MM.1S (cell line): ENCODE results near the gene IFIT1B.

Experiments used
- DNase-seq: peaks from one replicate; pipeline ENCODE4 v3.0.0-alpha.2; 2015
- H2AFZ ChIP-seq: fragments of 300-600 bp; sonication (generic); 2 replicates; pipeline ENCODE4 v1.6.0; 2016; ENCODE audit warnings: antibody characterized with exemption, low read length
- H3F3A ChIP-seq: fragments of 300-600 bp; sonication (generic); 2 replicates; pipeline ENCODE4 v1.6.1; 2016; ENCODE audit warnings: mild to moderate bottlenecking, antibody characterized with exemption, low read length, moderate library complexity, mixed read lengths; ENCODE audit not compliant: insufficient read depth
- H3K27ac ChIP-seq: fragments of 300-600 bp; sonication (generic); 2 replicates; pipeline ENCODE4 v1.5.1; 2016; ENCODE audit warnings: mild to moderate bottlenecking, low read length
- H3K27me3 ChIP-seq: fragments of 300-600 bp; sonication (generic); replicated peaks from 2 replicates; pipeline ENCODE4 v1.6.0; 2016; ENCODE audit warnings: low read length; ENCODE audit not compliant: insufficient read depth
- H3K36me3 ChIP-seq: fragments of 300-600 bp; sonication (generic); replicated peaks from 2 replicates; pipeline ENCODE4 v1.6.1; 2016; ENCODE audit warnings: mild to moderate bottlenecking, low read length, mixed read lengths; ENCODE audit not compliant: insufficient read depth
- H3K4me1 ChIP-seq: fragments of 300-600 bp; sonication (generic); 2 replicates; pipeline ENCODE4 v1.6.1; 2016; ENCODE audit warnings: low read length, mixed read lengths
- H3K4me2 ChIP-seq: fragments of 300-600 bp; sonication (generic); 2 replicates; pipeline ENCODE4 v1.6.0; 2016; ENCODE audit warnings: low read depth, low read length
- H3K4me3 ChIP-seq: fragments of 300-600 bp; sonication (generic); 2 replicates; pipeline ENCODE4 v1.5.1; 2016; ENCODE audit warnings: low read length, mixed read lengths
- H3K79me2 ChIP-seq: fragments of 300-600 bp; sonication (generic); 2 replicates; pipeline ENCODE4 v1.6.1; 2016; ENCODE audit warnings: mixed run types, low read length, mixed read lengths
- H3K9ac ChIP-seq: fragments of 300-600 bp; sonication (generic); 2 replicates; pipeline ENCODE4 v1.6.1; 2016; ENCODE audit warnings: low read length, mixed read lengths
- H3K9me2 ChIP-seq: fragments of 300-600 bp; sonication (generic); replicated peaks from 2 replicates; pipeline ENCODE4 v1.6.1; 2016; ENCODE audit warnings: mild to moderate bottlenecking, low read length, mixed read lengths; ENCODE audit not compliant: insufficient read depth
- H3K9me3 ChIP-seq: fragments of 300-600 bp; sonication (generic); replicated peaks from 2 replicates; pipeline ENCODE4 v1.6.1; 2016; ENCODE audit warnings: mild to moderate bottlenecking, low read length, mixed read lengths; ENCODE audit not compliant: insufficient read depth
- H4K20me1 ChIP-seq: fragments of 300-600 bp; sonication (generic); 2 replicates; pipeline ENCODE4 v1.6.1; 2016; ENCODE audit warnings: mild to moderate bottlenecking, low read length, moderate library complexity, mixed read lengths; ENCODE audit not compliant: insufficient read depth
- CTCF ChIP-seq: fragments of 300-600 bp; sonication (generic); IDR thresholded peaks from 2 replicates; pipeline ENCODE4 v1.5.1; 2016; ENCODE audit warnings: antibody characterized with exemption, low read length, mixed read lengths
- EZH2 ChIP-seq: fragments of 300-600 bp; sonication (generic); optimal IDR thresholded peaks from 2 replicates; pipeline ENCODE3; 2017; ENCODE audit warnings: low read depth, mild to moderate bottlenecking, antibody characterized with exemption, low read length, mixed read lengths
- EZH2phosphoT487 ChIP-seq: fragments of 300-600 bp; sonication (generic); IDR thresholded peaks from 2 replicates; pipeline ENCODE4 v1.6.1; 2018; ENCODE audit warnings: antibody characterized with exemption, low read length

Gene IFIT1B

GRCh38 chr10:89427629-89428028, 49.8 kb downstream of the IFIT1B start:
- Histone ChIP-seq H3K4me1 (no peaks in the 10 kb centered on the region), H3K79me2 (no peaks in the 10 kb centered on the region), H4K20me1 (no peaks in the 10 kb centered on the region), H3K4me3 (no peak overlapping the region), H3K27me3 (no peaks in the 10 kb centered on the region), H3K4me2 (no peak overlapping the region), H3K9me3 (no peaks in the 10 kb centered on the region), H3K9ac (no peak overlapping the region), H3K36me3 (no peaks in the 10 kb centered on the region), H3F3A (no peaks in the 10 kb centered on the region), H2AFZ (no peak overlapping the region), H3K27ac (no peak overlapping the region), H3K9me2 (no peaks in the 10 kb centered on the region)
- DNase-seq: no peak
- TF ChIP-seq EZH2: no peak
- TF ChIP-seq EZH2phosphoT487: no peak
- TF ChIP-seq CTCF: no peak

- no peaks in the 10 kb centered on the region for H3F3A ChIP-seq
- H3K36me3 ChIP-seq: no peaks in the 10 kb centered on the region
- H2AFZ ChIP-seq: no peak overlapping the region
- no peak overlapping the region for H3K9ac ChIP-seq
- no peaks in the 10 kb centered on the region for H4K20me1 ChIP-seq
- H3K4me1 ChIP-seq: no peaks in the 10 kb centered on the region
- no peaks in the 10 kb centered on the region for H3K9me2 ChIP-seq
- H3K9me3 ChIP-seq: no peaks in the 10 kb centered on the region
- H3K4me2 ChIP-seq: no peak overlapping the region
- no peaks in the 10 kb centered on the region for H3K27me3 ChIP-seq
- H3K27ac ChIP-seq: no peak overlapping the region
- DNase-seq: no peak
- no peak overlapping the region for H3K4me3 ChIP-seq
- no peaks in the 10 kb centered on the region for H3K79me2 ChIP-seq
- TF ChIP-seq CTCF (no peak), EZH2phosphoT487 (no peak), EZH2 (no peak)
These were observed 51.0 kb downstream of the IFIT1B start for GRCh38 chr10:89428877-89429276.

- H3K4me3 ChIP-seq: no peak overlapping the region
- H3F3A ChIP-seq: no peaks in the 10 kb centered on the region
- TF ChIP-seq EZH2phosphoT487 (no peak), CTCF (no peak), EZH2 (no peak)
- DNase-seq: no peak
- no peaks in the 10 kb centered on the region for H3K9me3 ChIP-seq
- no peaks in the 10 kb centered on the region for H3K36me3 ChIP-seq
- H3K4me2 ChIP-seq: no peak overlapping the region
- H3K4me1 ChIP-seq: no peaks in the 10 kb centered on the region
- no peaks in the 10 kb centered on the region for H3K79me2 ChIP-seq
- H3K27me3 ChIP-seq: no peaks in the 10 kb centered on the region
- H2AFZ ChIP-seq: no peak overlapping the region
- no peaks in the 10 kb centered on the region for H4K20me1 ChIP-seq
- H3K9ac ChIP-seq: no peak overlapping the region
- H3K9me2 ChIP-seq: no peaks in the 10 kb centered on the region
- H3K27ac ChIP-seq: no peak overlapping the region
These were observed 54.1 kb downstream of the IFIT1B start for GRCh38 chr10:89431977-89432376.
